Measurements from ENCODE around the gene RTEL1.
"Not testable (repeated sequence)": the region's sequence is repeated elsewhere in the genome, so short reads cannot be mapped to it uniquely, and the experiment has no call there.

Gene RTEL1

GRCh38 chr20:63635431-63636141, 22.5 kb upstream of the RTEL1 start:
- DNase-seq (ENCODE audit: low read depth, low spot score): no peak
- CTCF ChIA-PET: interaction anchor here (1.9 kb wide), 1 partner anchor 8 kb away, joined by 6 read pairs; the partner anchor contains the start of gene GMEB2

GRCh38 chr20:63636752-63637628, 21.1 kb upstream of the RTEL1 start:
- no peak overlapping the region for H3K4me3 ChIP-seq (ENCODE audit: low read depth, low read length)
- CTCF ChIA-PET: interaction anchor here (1.9 kb wide), 1 partner anchor 10 kb away, joined by 6 read pairs; the partner anchor contains the start of gene GMEB2
- no peak for DNase-seq (ENCODE audit: low read depth, low spot score)
- POLR2A ChIA-PET: interaction anchor here (0.6 to 1.0 kb wide), 2 partner anchors 10 to 23 kb away, joined by 3 to 4 read pairs; partner anchors contain the start of gene GMEB2
- no peak for TF ChIP-seq CTCF (IDR thresholded peaks at IDR 0.05; ENCODE audit: insufficient read depth, low read length, missing control alignments)

More at GRCh38 chr20:63635431-63636141, 22.5 kb upstream of the RTEL1 start:
- no peak for TF ChIP-seq CTCF (IDR thresholded peaks at IDR 0.05; ENCODE audit: insufficient read depth, low read length, missing control alignments)
- POLR2A ChIA-PET: interaction anchor here (0.7 kb wide), 1 partner anchor 10 kb away, joined by 3 read pairs; no protein-coding TSS in a partner anchor
- no peak overlapping the region for H3K4me3 ChIP-seq (ENCODE audit: low read depth, low read length)

- H3K4me3 ChIP-seq (ENCODE audit: low read depth, low read length): no peak overlapping the region
- no peak for TF ChIP-seq CTCF (IDR thresholded peaks at IDR 0.05; ENCODE audit: insufficient read depth, low read length, missing control alignments)
- no peak for DNase-seq (ENCODE audit: low read depth, low spot score)
- POLR2A ChIA-PET: no interaction called here
- CTCF ChIA-PET: no interaction called here
Measured at GRCh38 chr20:63639093-63639975, 18.8 kb upstream of the RTEL1 start.

GRCh38 chr20:63640086-63640485, 18.0 kb upstream of the RTEL1 start:
- TF ChIP-seq CTCF (IDR thresholded peaks at IDR 0.05; ENCODE audit: insufficient read depth, low read length, missing control alignments): no peak
- no peak for DNase-seq (ENCODE audit: low read depth, low spot score)
- ChIA-PET CTCF (no interaction called here), POLR2A (no interaction called here)
- no peak overlapping the region for H3K4me3 ChIP-seq (ENCODE audit: low read depth, low read length)

- CTCF ChIA-PET; DNase-seq (ENCODE audit: low read depth, low spot score); H3K4me3 ChIP-seq (ENCODE audit: low read depth, low read length): not testable (repeated sequence)
- POLR2A ChIA-PET: interaction anchor here (0.8 to 1.4 kb wide), 2 partner anchors 8 to 67 kb away, joined by 3 read pairs; partner anchors contain the start of genes ARFRP1 and ZGPAT
Measured at GRCh38 chr20:63640686-63641085, 17.4 kb upstream of the RTEL1 start.

- ChIA-PET CTCF (interaction anchor here (1.1 to 1.6 kb wide), 3 partner anchors 42 to 103 kb away, joined by 3 to 8 read pairs (median 3); partner anchors contain the start of gene PTK6), POLR2A (interaction anchor here (0.8 to 1.5 kb wide), 4 partner anchors 8 to 67 kb away, joined by 3 to 11 read pairs (median 3); partner anchors contain the start of genes ARFRP1, GMEB2 and ZGPAT)
- no peak for TF ChIP-seq CTCF (IDR thresholded peaks at IDR 0.05; ENCODE audit: insufficient read depth, low read length, missing control alignments)
- no peak for DNase-seq (ENCODE audit: low read depth, low spot score)
- peak overlapping the region; percentile 41 for H3K4me3 ChIP-seq (ENCODE audit: low read depth, low read length)
Measured at GRCh38 chr20:63641146-63641791, 16.8 kb upstream of the RTEL1 start.

Data from AG04449 (cell line).